ENCODE measurements around the gene SIGMAR1. TPM values are rescaled to one million over a fixed set of nuclear protein-coding genes. Genes with fewer than 3 reads are reported as not detected.

SIGMAR1 gene
- total RNA-seq, 2 donors from 2014 or later, result 103 to 142 TPM

DNA sequence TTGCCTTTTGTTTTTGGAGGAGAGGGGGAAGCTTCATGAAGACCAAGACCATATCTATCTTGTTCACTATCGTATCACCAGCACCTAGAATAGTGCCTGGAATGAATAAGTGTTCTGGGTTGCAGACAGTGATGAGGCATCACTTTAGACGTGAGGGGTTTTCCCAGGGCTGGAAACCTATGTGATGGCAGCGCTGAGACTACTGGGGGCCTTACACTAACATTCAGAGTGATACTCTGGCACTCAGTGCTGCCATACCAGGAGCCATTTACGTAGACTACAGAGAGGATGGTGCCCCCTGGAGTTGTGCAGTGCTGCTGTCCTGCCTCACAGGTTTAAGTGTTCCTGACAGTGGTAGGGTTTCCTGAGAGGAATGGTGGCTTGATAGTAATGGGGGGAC is 46.6 kb upstream of the SIGMAR1 start:
- Histone ChIP-seq H3K9me3 (no peaks in the 10 kb centered on the region), H3K27me3 (replicated peaks; ENCODE audit: insufficient read depth) (no peaks in the 10 kb centered on the region), H3K4me3 (no peak overlapping the region), H3K36me3 (no peaks in the 10 kb centered on the region), H3K4me1 (replicated peaks) (peaks cover 8% of the 10 kb centered on the region), H3K27ac (no peak overlapping the region)
- DNase-seq (ENCODE audit: low spot score), result no peak
- TF ChIP-seq CTCF (IDR thresholded peaks at IDR 0.05) (no peak), POLR2AphosphoS5 (IDR thresholded peaks at IDR 0.05) (no peak), POLR2A (IDR thresholded peaks at IDR 0.05) (no peak)
- 97% methylated on average over 4 of the region's 4 CpGs for WGBS
- intact Hi-C loops (cut with DNase I), result no loop called here

DNA sequence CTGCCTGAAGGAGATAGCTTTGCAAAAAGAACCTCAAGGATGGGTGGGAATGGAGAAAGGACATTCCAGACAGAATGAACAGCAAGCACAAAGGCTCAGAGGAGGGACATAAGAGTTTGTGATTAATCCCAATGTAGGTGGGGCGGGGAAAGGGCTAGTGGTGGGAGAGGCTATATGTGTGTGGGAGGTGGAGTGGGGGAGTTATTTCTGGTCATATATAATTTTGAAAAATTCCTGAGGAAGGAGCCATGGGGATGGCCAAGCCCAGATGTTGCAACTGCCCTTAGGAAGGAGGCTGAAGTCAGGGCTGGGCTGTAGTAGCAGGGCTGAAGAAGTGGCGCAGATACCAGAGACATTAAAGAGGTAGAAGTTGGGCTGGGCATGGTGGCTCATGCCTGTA is 38.3 kb upstream of the SIGMAR1 start:
- no peaks in the 10 kb centered on the region for H3K27me3 ChIP-seq (replicated peaks; ENCODE audit: insufficient read depth)
- no peak for DNase-seq (ENCODE audit: low spot score)
- TF ChIP-seq CTCF (IDR thresholded peaks at IDR 0.05) (no peak), POLR2A (IDR thresholded peaks at IDR 0.05) (no peak), POLR2AphosphoS5 (IDR thresholded peaks at IDR 0.05) (no peak)
- no peaks in the 10 kb centered on the region for H3K9me3 ChIP-seq
- no peaks in the 10 kb centered on the region for H3K36me3 ChIP-seq
- intact Hi-C loops (cut with DNase I), result no loop called here
- H3K4me1 ChIP-seq (replicated peaks), result no peaks in the 10 kb centered on the region
- no peak overlapping the region for H3K4me3 ChIP-seq
- H3K27ac ChIP-seq, result no peak overlapping the region
- 92% methylated on average over 2 of the region's 2 CpGs for WGBS

DNA sequence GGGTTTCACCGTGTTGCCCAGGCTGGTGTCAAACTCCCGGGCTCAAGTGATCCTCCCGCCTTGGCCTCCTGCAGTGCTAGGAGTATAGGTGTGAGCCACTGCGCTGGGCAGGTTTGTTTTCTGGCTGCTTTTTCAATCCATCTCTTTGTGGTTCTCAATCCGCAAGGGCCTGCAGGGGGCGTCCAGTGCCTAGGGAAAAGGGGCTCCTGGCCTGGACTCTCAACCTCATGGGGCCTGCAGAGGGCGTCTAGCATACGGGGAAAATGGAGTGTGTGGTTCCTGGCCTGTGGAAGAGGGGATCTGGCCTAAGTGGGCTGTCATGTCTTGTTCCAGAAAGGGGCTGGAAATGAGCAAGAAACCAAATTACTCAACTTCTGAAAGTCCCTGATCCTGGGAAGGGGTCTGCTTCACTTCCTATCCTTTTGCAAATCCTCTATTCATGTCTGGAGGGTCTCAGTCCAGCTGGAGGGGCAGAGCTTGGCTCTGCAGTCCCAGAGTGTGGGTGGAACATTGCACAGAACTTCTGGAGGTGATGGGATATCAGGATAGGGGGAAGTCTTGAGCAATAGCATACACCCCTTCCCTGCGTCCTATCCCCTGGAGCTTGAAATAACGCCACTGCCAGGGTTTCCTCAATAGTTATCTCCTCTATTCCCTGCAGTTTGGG is 37.6 kb upstream of the SIGMAR1 start:
- Histone ChIP-seq H3K27ac (no peak overlapping the region), H3K9me3 (no peaks in the 10 kb centered on the region), H3K4me1 (replicated peaks) (no peaks in the 10 kb centered on the region), H3K36me3 (no peaks in the 10 kb centered on the region), H3K4me3 (no peak overlapping the region), H3K27me3 (replicated peaks; ENCODE audit: insufficient read depth) (no peaks in the 10 kb centered on the region)
- intact Hi-C loops (cut with DNase I), result no loop called here
- 53% methylated on average over 10 of the region's 10 CpGs for WGBS
- DNase-seq (ENCODE audit: low spot score), result no peak
- TF ChIP-seq POLR2A (IDR thresholded peaks at IDR 0.05), result no peak
- TF ChIP-seq CTCF (IDR thresholded peaks at IDR 0.05), result peak in 3 of 4 experiments; percentile 29 to 52 (median 45)
- no peak for TF ChIP-seq POLR2AphosphoS5 (IDR thresholded peaks at IDR 0.05)

- intact Hi-C loops (cut with DNase I), result no loop called here
- WGBS, result 75% methylated on average over 3 of the region's 3 CpGs
- H3K4me3 ChIP-seq, result no peak overlapping the region
- no peaks in the 10 kb centered on the region for H3K27me3 ChIP-seq (replicated peaks; ENCODE audit: insufficient read depth)
- no peaks in the 10 kb centered on the region for H3K9me3 ChIP-seq
- no peak for TF ChIP-seq CTCF (IDR thresholded peaks at IDR 0.05)
- TF ChIP-seq POLR2AphosphoS5 (IDR thresholded peaks at IDR 0.05), result no peak
- no peak for TF ChIP-seq POLR2A (IDR thresholded peaks at IDR 0.05)
- no peaks in the 10 kb centered on the region for H3K4me1 ChIP-seq (replicated peaks)
- no peaks in the 10 kb centered on the region for H3K36me3 ChIP-seq
- DNase-seq (ENCODE audit: low spot score), result no peak
- H3K27ac ChIP-seq, result no peak overlapping the region
Measured at GRCh38 chr9:34674440-34674839, 36.9 kb upstream of the SIGMAR1 start.

DNA sequence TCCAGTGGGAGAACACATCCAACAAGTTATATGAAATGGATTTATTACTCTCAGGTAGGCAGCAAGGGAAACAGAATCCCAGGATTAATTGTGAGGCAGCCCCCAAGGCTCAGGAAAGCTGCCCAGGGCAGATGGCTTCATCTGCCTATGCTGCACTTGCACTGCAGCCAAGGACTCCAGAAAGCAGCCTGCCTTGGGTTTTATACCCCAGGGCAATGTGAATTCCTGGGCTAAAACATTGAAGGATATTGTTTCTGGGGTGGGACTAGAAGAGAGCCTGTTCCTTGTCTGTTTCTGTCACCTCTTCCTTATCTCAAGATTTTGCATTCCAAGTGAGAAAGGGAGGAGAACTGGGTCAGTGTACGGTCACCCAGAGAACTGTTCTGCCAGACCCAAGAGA is 33.7 kb upstream of the SIGMAR1 start:
- Histone ChIP-seq H3K36me3 (no peaks in the 10 kb centered on the region), H3K4me3 (no peak overlapping the region), H3K27ac (no peak overlapping the region), H3K27me3 (replicated peaks; ENCODE audit: insufficient read depth) (no peaks in the 10 kb centered on the region), H3K4me1 (replicated peaks) (peaks cover 7% of the 10 kb centered on the region), H3K9me3 (no peaks in the 10 kb centered on the region)
- intact Hi-C loops (cut with DNase I), result no loop called here
- no peak for TF ChIP-seq POLR2AphosphoS5 (IDR thresholded peaks at IDR 0.05)
- no peak for TF ChIP-seq POLR2A (IDR thresholded peaks at IDR 0.05)
- no peak for TF ChIP-seq CTCF (IDR thresholded peaks at IDR 0.05)
- WGBS, result 67% methylated on average over 1 of the region's 1 CpG
- no peak for DNase-seq (ENCODE audit: low spot score)
